Transverse colon (tissue), 3 donors: Measurements from ENCODE around the gene UBE2E2.

Source experiments
- EP300 ChIP-seq: sonication (generic); formaldehyde crosslinking; IDR thresholded peaks from one replicate; pipeline ENCODE4 v1.6.1; 2017; ENCODE audit warnings: antibody characterized with exemption, low read depth
- POLR2A ChIP-seq: fragments of 450-650 bp; IDR thresholded peaks from one replicate; pipeline ENCODE4 v1.6.1; 2016; ENCODE audit warnings: antibody characterized with exemption, mild to moderate bottlenecking, moderate library complexity
- TF ChIP-seq, protein P1 (sequence below), 5 experiments: fragments of 200-600 bp in 3 of 5; fragments of 450-650 bp in 2 of 5; sonication (generic) in 3 of 5; IDR thresholded peaks; 1 replicate in 2 of 5; 2 replicates in 3 of 5; pipeline ENCODE4 v1.5.1; 2016 to 2017; ENCODE audit warnings: antibody characterized with exemption in 5 of 5, inconsistent platforms in 3 of 5, mild to moderate bottlenecking in 2 of 5, moderate library complexity in 1 of 5

DNA sequence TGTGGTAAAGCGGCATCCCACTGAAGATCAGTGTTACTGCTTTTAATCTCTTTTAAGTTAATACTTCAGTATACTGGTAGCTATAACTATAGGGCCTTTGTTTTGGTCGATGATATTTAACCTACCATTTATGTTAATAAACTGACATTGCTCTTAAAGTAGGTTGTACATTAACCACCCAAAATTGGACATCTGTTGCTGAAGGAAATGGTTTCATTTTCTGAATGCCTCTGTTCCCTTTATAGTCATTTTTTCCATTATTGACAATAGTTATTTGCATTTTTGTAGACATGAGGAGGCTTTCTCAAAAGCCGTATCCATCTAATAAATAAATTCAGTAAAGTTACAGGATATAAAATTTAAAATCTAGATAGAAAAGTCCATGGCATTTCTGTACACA is 350.2 kb downstream of the UBE2E2 start:
- TF ChIP-seq, protein P1, sequence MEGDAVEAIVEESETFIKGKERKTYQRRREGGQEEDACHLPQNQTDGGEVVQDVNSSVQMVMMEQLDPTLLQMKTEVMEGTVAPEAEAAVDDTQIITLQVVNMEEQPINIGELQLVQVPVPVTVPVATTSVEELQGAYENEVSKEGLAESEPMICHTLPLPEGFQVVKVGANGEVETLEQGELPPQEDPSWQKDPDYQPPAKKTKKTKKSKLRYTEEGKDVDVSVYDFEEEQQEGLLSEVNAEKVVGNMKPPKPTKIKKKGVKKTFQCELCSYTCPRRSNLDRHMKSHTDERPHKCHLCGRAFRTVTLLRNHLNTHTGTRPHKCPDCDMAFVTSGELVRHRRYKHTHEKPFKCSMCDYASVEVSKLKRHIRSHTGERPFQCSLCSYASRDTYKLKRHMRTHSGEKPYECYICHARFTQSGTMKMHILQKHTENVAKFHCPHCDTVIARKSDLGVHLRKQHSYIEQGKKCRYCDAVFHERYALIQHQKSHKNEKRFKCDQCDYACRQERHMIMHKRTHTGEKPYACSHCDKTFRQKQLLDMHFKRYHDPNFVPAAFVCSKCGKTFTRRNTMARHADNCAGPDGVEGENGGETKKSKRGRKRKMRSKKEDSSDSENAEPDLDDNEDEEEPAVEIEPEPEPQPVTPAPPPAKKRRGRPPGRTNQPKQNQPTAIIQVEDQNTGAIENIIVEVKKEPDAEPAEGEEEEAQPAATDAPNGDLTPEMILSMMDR (IDR thresholded peaks at IDR 0.05), result no peak
- TF ChIP-seq EP300 (no peak), POLR2A (no peak)
